AG10803 (cell line): ENCODE measurements around the gene UBE2D1.

Experiments
- DNase-seq: peaks from one replicate; pipeline ENCODE4 v3.0.0; 2010; ENCODE audit warnings: low read depth
- H3K4me3 ChIP-seq: 2 replicates; pipeline ENCODE4 v1.5.1; 2011; ENCODE audit warnings: mild to moderate bottlenecking, low read length, control low read depth
- CTCF ChIP-seq: conservative IDR thresholded peaks from 2 replicates; pipeline ENCODE4 v1.5.1; 2011; ENCODE audit warnings: mild to moderate bottlenecking, low read length, control low read depth, inconsistent platforms

UBE2D1 gene

DNA sequence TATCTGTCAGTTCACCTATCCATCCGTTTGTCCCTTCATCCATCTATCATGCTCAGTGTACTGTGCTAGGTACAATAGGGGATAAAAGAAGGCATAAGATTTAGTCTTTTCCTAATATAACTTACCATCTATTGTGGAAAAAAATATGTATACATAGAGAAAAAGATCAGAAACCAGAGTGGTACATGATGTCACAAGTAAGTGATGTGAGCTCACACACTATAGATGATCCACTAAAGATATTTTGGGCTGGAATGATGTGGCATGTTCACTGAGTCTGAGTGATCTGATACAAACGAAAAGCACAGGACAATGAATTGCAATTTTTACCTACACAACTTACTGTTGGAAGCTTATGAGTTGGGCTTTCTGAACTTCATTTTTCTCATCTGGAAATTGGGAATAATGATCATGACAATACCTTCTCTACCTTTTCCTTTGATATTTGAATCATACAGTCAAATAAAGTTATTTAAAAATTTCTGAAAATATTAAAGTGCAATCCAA, 47.7 kb downstream of the UBE2D1 start:
- no peak for TF ChIP-seq CTCF
- no peak overlapping the region for H3K4me3 ChIP-seq

GRCh38 chr10:58384095-58384494, 49.3 kb downstream of the UBE2D1 start:
- peak overlapping the region; percentile 88 for H3K4me3 ChIP-seq
- TF ChIP-seq CTCF, result no peak
- no peak for DNase-seq

More for the DNA sequence above, 47.7 kb downstream of the UBE2D1 start:
- DNase-seq, result no peak

GRCh38 chr10:58384544-58384998, 49.8 kb downstream of the UBE2D1 start:
- no peak for DNase-seq
- TF ChIP-seq CTCF, result no peak
- H3K4me3 ChIP-seq, result peak overlapping the region; percentile 88

DNA sequence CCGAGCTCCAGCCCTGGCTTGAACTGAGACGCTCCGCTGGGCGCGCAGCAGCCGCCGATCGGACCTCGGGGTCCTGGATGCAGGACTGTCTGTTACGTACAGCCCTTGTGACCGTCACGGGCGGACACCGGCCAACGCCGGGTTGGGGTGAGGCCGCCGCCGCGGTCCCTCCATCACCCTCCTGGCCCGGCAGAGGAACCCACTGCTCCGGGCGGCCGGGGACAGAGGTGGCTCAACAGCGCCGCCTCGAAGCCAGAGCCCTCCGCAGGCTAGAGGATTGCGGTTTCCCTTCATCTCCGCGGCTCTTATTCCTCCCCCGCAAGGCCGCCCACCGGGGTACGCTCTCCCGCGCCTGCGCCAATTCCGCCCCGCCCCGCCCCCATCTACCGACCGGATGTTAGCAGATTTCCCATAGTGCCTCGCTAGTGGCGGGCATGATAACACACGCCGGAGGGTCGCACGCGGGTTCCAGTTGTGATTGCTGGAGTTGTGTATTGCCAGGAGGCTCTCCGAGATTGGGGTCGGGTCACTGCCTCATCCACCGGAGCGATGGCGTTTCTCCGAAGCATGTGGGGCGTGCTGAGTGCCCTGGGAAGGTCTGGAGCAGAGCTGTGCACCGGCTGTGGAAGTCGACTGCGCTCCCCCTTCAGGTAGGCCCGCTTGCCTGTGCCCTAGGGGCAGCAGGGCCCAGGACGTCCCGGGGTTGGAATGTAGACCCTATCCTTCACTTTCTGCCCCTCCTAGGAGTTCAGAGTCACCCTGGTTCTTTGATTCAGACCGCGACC, 50.4 kb downstream of the UBE2D1 start, which contains the start of gene TFAM:
Gene TFAM, plus strand, starts transcription at position 412 of the 785 bp plus-strand sequence. Its CDS starts 138 bp downstream, at position 550.
- DNase-seq, result peak; percentile 87
- H3K4me3 ChIP-seq, result peak within 1 kb of the TSS; percentile 88
- TF ChIP-seq CTCF, result peak; percentile 44

DNA sequence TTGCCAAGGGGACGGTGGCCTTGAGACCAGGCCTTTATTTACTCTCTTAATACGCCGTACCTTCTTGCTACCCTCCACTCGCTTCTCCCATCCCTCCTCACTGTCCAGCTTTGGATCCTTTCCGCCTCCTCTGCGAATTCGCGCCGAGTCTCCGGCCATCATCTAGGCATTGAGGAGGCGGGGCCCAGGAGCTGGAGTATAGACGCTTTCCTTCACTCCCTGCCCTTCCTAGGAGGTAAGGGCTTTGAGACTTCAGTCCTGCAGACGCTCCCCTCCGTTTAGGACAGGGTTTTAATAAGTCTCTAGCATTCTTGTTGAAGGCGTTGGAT, 50.9 kb downstream of the UBE2D1 start:
- peak; percentile 8 for DNase-seq
- TF ChIP-seq CTCF, result no peak
- peak overlapping the region; percentile 88 for H3K4me3 ChIP-seq

DNA sequence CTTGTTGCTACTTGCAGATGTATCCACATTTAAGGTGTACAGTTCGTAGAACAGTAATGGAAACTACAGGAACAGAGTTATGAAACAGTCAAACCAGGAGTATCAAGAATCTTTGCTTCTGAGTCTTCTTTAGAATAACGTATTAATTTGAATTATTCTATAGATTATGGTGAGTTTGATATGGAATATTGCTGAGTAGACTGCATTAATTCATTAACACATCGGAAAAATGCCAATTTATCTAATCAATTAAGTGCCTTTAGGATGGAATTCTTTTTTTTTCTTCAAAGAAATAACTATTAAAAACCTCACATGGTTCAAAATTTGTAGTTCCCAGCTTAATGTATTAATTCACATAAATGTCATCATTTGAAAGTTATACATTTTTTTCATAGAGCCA, 54.2 kb downstream of the UBE2D1 start:
- DNase-seq, result no peak
- no peak overlapping the region for H3K4me3 ChIP-seq
- TF ChIP-seq CTCF, result no peak

- H3K4me3 ChIP-seq, result no peak overlapping the region
- peak; percentile 9 for DNase-seq
- TF ChIP-seq CTCF, result peak; percentile 30; the same call in 1 of the 2 replicates
These were observed 58.5 kb downstream of the UBE2D1 start for GRCh38 chr10:58393317-58393716.
